H1 (cell line): ENCODE results near the gene AOC1. TPM values are rescaled to one million over a fixed set of nuclear protein-coding genes. Genes with fewer than 3 reads are reported as not detected.

Source experiments
- CTCF ChIA-PET: fragments of 300-600 bp; sonication (Branson Sonifier 250); formaldehyde crosslinking; loops from one replicate; lab custom pipeline; 2021; ENCODE audit not compliant: partially characterized antibody; lab: Charles Lee
- POLR2A ChIA-PET: fragments of 300-600 bp; sonication (Branson Sonifier 250); formaldehyde crosslinking; loops from one replicate; lab custom pipeline; 2021; ENCODE audit warnings: inconsistent platforms; ENCODE audit not compliant: partially characterized antibody; lab: Charles Lee
- DNase-seq, 2 experiments: peaks; one replicate each; pipeline versions ENCODE4 v3.0.0 to v3.0.0-alpha.2; 2010 to 2022; ENCODE audit warnings: low spot score in 2 of 2, low read depth in 1 of 2, mixed read lengths in 1 of 2
- FAIRE-seq: peaks from 2 replicates; lab custom pipeline; 2011; peaks lifted over from hg19 to GRCh38; lab: Jason Lieb, UNC
- H2AFZ ChIP-seq: 2 replicates; pipeline ENCODE4 v1.8.1; 2012; ENCODE audit warnings: low read length, inconsistent platforms
- H2AK5ac ChIP-seq: 2 replicates; pipeline ENCODE4 v1.6.1; 2013; ENCODE audit warnings: low read depth, low read length
- H2BK120ac ChIP-seq: replicated peaks from 2 replicates; pipeline ENCODE3; 2013; ENCODE audit warnings: low read depth, low read length, inconsistent platforms
- H2BK12ac ChIP-seq: 2 replicates; pipeline ENCODE4 v1.6.1; 2013; ENCODE audit warnings: low read depth, low read length
- H2BK15ac ChIP-seq: 2 replicates; pipeline ENCODE4 v1.6.1; 2013; ENCODE audit warnings: low read length
- H2BK20ac ChIP-seq: 2 replicates; pipeline ENCODE4 v1.6.1; 2013; ENCODE audit warnings: low read length
- H2BK5ac ChIP-seq: 2 replicates; pipeline ENCODE4 v1.6.1; 2013; ENCODE audit warnings: low read depth, low read length
- H3K14ac ChIP-seq: 2 replicates; pipeline ENCODE4 v1.6.1; 2013; ENCODE audit warnings: inconsistent platforms; ENCODE audit not compliant: insufficient read length
- H3K18ac ChIP-seq: 2 replicates; pipeline ENCODE4 v1.6.1; 2013; ENCODE audit warnings: low read length; ENCODE audit errors: extremely low read depth
- H3K23ac ChIP-seq: 2 replicates; pipeline ENCODE4 v1.6.1; 2013; ENCODE audit warnings: inconsistent platforms; ENCODE audit not compliant: insufficient read length
- H3K23me2 ChIP-seq: 2 replicates; pipeline ENCODE4 v1.6.1; 2013; ENCODE audit warnings: low read depth, low read length
- H3K27ac ChIP-seq: 2 replicates; pipeline ENCODE4 v1.6.1; 2011; ENCODE audit warnings: low read depth, low read length, inconsistent platforms
- H3K27me3 ChIP-seq, 4 experiments: replicated peaks in 1 of 4; 1 replicate in 1 of 4; 2 replicates in 3 of 4; pipeline versions ENCODE4 v1.6.1 to v1.8.1; 2011 to 2013; ENCODE audit warnings: low read length in 3 of 4, mild to moderate bottlenecking in 3 of 4, inconsistent platforms in 2 of 4, mixed read lengths in 2 of 4, moderate library complexity in 1 of 4; ENCODE audit not compliant: control insufficient read depth in 3 of 4, insufficient read depth in 3 of 4; ENCODE audit errors: extremely low read depth in 1 of 4
- H3K36me3 ChIP-seq, 4 experiments: 2 replicates each; pipeline versions ENCODE4 v1.6.1 to v1.8.1; 2011 to 2013; ENCODE audit warnings: mild to moderate bottlenecking in 4 of 4, low read length in 3 of 4, moderate library complexity in 2 of 4, control low read depth in 1 of 4, inconsistent platforms in 1 of 4; ENCODE audit not compliant: insufficient read depth in 4 of 4, control insufficient read depth in 2 of 4
- H3K4ac ChIP-seq: replicated peaks from 2 replicates; pipeline ENCODE3; 2013; ENCODE audit warnings: low read length, low read depth, mixed read lengths, inconsistent platforms; ENCODE audit not compliant: insufficient read length
- H3K4me1 ChIP-seq, 4 experiments: replicated peaks in 1 of 4; 1 replicate in 1 of 4; 2 replicates in 3 of 4; pipeline versions ENCODE4 v1.6.1 to v1.8.1; 2011 to 2013; ENCODE audit warnings: low read length in 3 of 4, inconsistent platforms in 2 of 4, mixed read lengths in 1 of 4; ENCODE audit not compliant: insufficient read depth in 4 of 4, control insufficient read depth in 3 of 4
- H3K4me2 ChIP-seq, 2 experiments: 2 replicates each; pipeline versions ENCODE4 v1.6.1 to v1.8.1; 2011 to 2013; ENCODE audit warnings: low read depth in 2 of 2, low read length in 2 of 2, control low read depth in 1 of 2, inconsistent platforms in 1 of 2, mild to moderate bottlenecking in 1 of 2; ENCODE audit not compliant: insufficient read depth in 1 of 2
- H3K4me3 ChIP-seq, 4 experiments: fragments of 200-600, 300-600 bp in 1 of 4; sonication (generic), shearing (Covaris generic), sonication (Bioruptor Twin) in 1 of 4; 2 replicates each; pipeline versions ENCODE4 v1.5.1 to v1.8.1; 2011 to 2016; ENCODE audit warnings: low read length in 4 of 4, low read depth in 3 of 4, control low read depth in 2 of 4, inconsistent platforms in 2 of 4, mild to moderate bottlenecking in 2 of 4, mixed read lengths in 1 of 4, moderate library complexity in 1 of 4; ENCODE audit not compliant: insufficient read depth in 2 of 4; ENCODE audit errors: extremely low read depth in 1 of 4
- H3K56ac ChIP-seq: replicated peaks from 2 replicates; pipeline ENCODE3; 2013; ENCODE audit warnings: low read depth, mild to moderate bottlenecking, mixed read lengths, low read length, inconsistent platforms; ENCODE audit not compliant: insufficient read length
- H3K79me1 ChIP-seq: 2 replicates; pipeline ENCODE4 v1.6.1; 2013; ENCODE audit warnings: low read depth, low read length, control low read depth
- H3K79me2 ChIP-seq, 2 experiments: 2 replicates each; pipeline versions ENCODE4 v1.6.1 to v1.8.1; 2012 to 2013; ENCODE audit warnings: low read length in 2 of 2, mild to moderate bottlenecking in 2 of 2, inconsistent platforms in 1 of 2; ENCODE audit not compliant: insufficient read depth in 2 of 2, control insufficient read depth in 1 of 2
- H3K9ac ChIP-seq, 4 experiments: replicated peaks in 1 of 4; 1 replicate in 1 of 4; 2 replicates in 3 of 4; pipeline versions ENCODE4 v1.6.1 to v1.8.1; 2011 to 2013; ENCODE audit warnings: low read depth in 3 of 4, low read length in 3 of 4, control low read depth in 2 of 4, mild to moderate bottlenecking in 2 of 4, moderate library complexity in 2 of 4, inconsistent platforms in 1 of 4; ENCODE audit errors: extremely low read depth in 1 of 4
- H3K9me3 ChIP-seq, 2 experiments: 2 replicates each; pipeline versions ENCODE4 v1.6.1 to v1.8.1; 2012 to 2013; ENCODE audit warnings: mild to moderate bottlenecking in 2 of 2, moderate library complexity in 2 of 2, control low read depth in 1 of 2, inconsistent platforms in 1 of 2, low read depth in 1 of 2, low read length in 1 of 2, mixed read lengths in 1 of 2; ENCODE audit not compliant: insufficient read depth in 2 of 2
- H4K20me1 ChIP-seq, 2 experiments: replicated peaks in 1 of 2; 2 replicates each; pipeline versions ENCODE3 to v1.8.1; 2011 to 2013; ENCODE audit warnings: inconsistent platforms in 2 of 2, low read length in 2 of 2, mild to moderate bottlenecking in 1 of 2; ENCODE audit not compliant: insufficient read depth in 2 of 2, control insufficient read depth in 1 of 2
- H4K5ac ChIP-seq: 2 replicates; pipeline ENCODE4 v1.6.1; 2013; ENCODE audit warnings: low read length, low read depth, mixed read lengths, inconsistent platforms; ENCODE audit not compliant: insufficient read length
- H4K8ac ChIP-seq: 2 replicates; pipeline ENCODE4 v1.8.0; 2013; ENCODE audit warnings: mild to moderate bottlenecking, moderate library complexity, low read length, inconsistent platforms; ENCODE audit not compliant: insufficient read depth; ENCODE audit errors: extremely low read depth
- H4K91ac ChIP-seq: replicated peaks from 2 replicates; pipeline ENCODE3; 2013; ENCODE audit warnings: low read length, mixed read lengths, inconsistent platforms; ENCODE audit not compliant: insufficient read length
- ASH2L ChIP-seq: fragments of 200-600, 300-600 bp; sonication (generic); IDR thresholded peaks from one replicate; pipeline ENCODE4 v1.7.1; 2017; ENCODE audit warnings: low read length
- CTBP2 ChIP-seq: IDR thresholded peaks from 2 replicates; pipeline ENCODE4 v1.7.0; 2011; ENCODE audit warnings: borderline replicate concordance, mild to moderate bottlenecking, moderate library complexity, mixed read lengths, low read length; ENCODE audit not compliant: insufficient read depth, insufficient read length
- CTCF ChIP-seq, 3 experiments: IDR thresholded peaks; 1 replicate in 2 of 3; 2 replicates in 1 of 3; pipeline versions ENCODE4 v1.5.1 to v1.6.1; 2011; ENCODE audit warnings: low read length in 3 of 3, mild to moderate bottlenecking in 3 of 3, inconsistent platforms in 2 of 3, low read depth in 1 of 3, moderate library complexity in 1 of 3; ENCODE audit not compliant: insufficient read depth in 1 of 3; ENCODE audit errors: control extremely low read depth in 1 of 3
- EZH2 ChIP-seq: fragments of 200-600 bp; sonication (generic); IDR thresholded peaks from 2 replicates; pipeline ENCODE4 v1.7.1; 2012; ENCODE audit warnings: low read depth, mild to moderate bottlenecking, moderate library complexity, low read length, inconsistent platforms; ENCODE audit not compliant: severe bottlenecking
- FOSL1 ChIP-seq: IDR thresholded peaks from 2 replicates; pipeline ENCODE4 v1.6.1; 2011; ENCODE audit warnings: mild to moderate bottlenecking, low read depth, low read length, moderate library complexity; ENCODE audit not compliant: insufficient read depth
- POLR2AphosphoS5 ChIP-seq: IDR thresholded peaks from 2 replicates; pipeline ENCODE4 v1.6.1; 2011; ENCODE audit warnings: low read depth, low read length
- SIN3A ChIP-seq, 2 experiments: IDR thresholded peaks in 1 of 2; conservative IDR thresholded peaks in 1 of 2; 2 replicates each; pipeline ENCODE4 v1.6.1; 2011 to 2012; ENCODE audit warnings: low read length in 2 of 2, improper control_type of control experiment in 1 of 2, low read depth in 1 of 2, mild to moderate bottlenecking in 1 of 2
- SIX5 ChIP-seq: IDR thresholded peaks from 2 replicates; pipeline ENCODE4 v1.6.1; 2011; ENCODE audit warnings: mild to moderate bottlenecking, low read depth, low read length
- TAF7 ChIP-seq: optimal IDR thresholded peaks from 2 replicates; pipeline ENCODE3; 2011; ENCODE audit warnings: low read depth, mild to moderate bottlenecking, inconsistent platforms, low read length, moderate library complexity, borderline replicate concordance
- WGBS, 2 experiments: shearing (Covaris generic) in 1 of 2; methylation state at CpG; one replicate each; pipeline versions ENCODE4 v1.1.6 to v1.1.7; 2013 to 2015; ENCODE audit warnings: low lambda C conversion rate in 2 of 2, mixed read lengths in 2 of 2, inconsistent platforms in 1 of 2, low coverage in 1 of 2, missing lambda C conversion rate in 1 of 2; ENCODE audit not compliant: insufficient replicate concordance in 2 of 2, insufficient coverage in 1 of 2, insufficient read length in 1 of 2; ENCODE audit errors: extremely low coverage in 1 of 2, missing lambda C conversion rate in 1 of 2; 5-methylcytosine and 5-hydroxymethylcytosine counted together
- polyA plus RNA-seq, 7 experiments: library from polyadenylated mRNA; depleted of rRNA in 3 of 7; stranded (reverse) in 5 of 7; unstranded in 2 of 7; fragments of >200 nt in 5 of 7; fragments of 200-250 nt in 2 of 7; gene quantifications; 1 replicate in 5 of 7; 2 replicates in 1 of 7; 4 replicates in 1 of 7; pipeline versions ENCODE4 v1.2.1 to v1.2.3, GENCODE V29; 2011 to 2013; ENCODE audit warnings: missing spikeins in 2 of 7, mixed read lengths in 2 of 7
- total RNA-seq: library from RNA; stranded (reverse); fragmentation: NEBNext Ultra II Directional; extraction: Animal tissue kit (Norgen Biotek cat#: 25700); gene quantifications from 2 replicates; pipeline ENCODE4 v1.2.1, GENCODE V29; 2021

The AOC1 gene
- total and polyA plus RNA-seq, 2 of the 8 experiments (the other 6 are each of a cell fraction or from before 2014, with no cell fraction given), result 0.15 to 0.17 TPM

- ChIA-PET CTCF (interaction anchor here (1.2 to 1.5 kb wide), 3 partner anchors 22 to 195 kb away, joined by 3 to 4 read pairs (median 3); no protein-coding TSS in a partner anchor), POLR2A (interaction anchor here (1.6 kb wide), 1 partner anchor 445 kb away, joined by 3 read pairs; no protein-coding TSS in a partner anchor)
- no peak overlapping the region; the same call in 1 of the 2 replicates for H2BK15ac ChIP-seq
- no peaks in the 10 kb centered on the region; a peak in 1 of 8 replicates for H3K36me3 ChIP-seq
- no peak overlapping the region for H3K9ac ChIP-seq
- DNase-seq, result no peak
- H3K27ac ChIP-seq, result no peak overlapping the region
- no peak overlapping the region for H4K5ac ChIP-seq
- H3K18ac ChIP-seq, result no peak overlapping the region
- H2BK20ac ChIP-seq, result peak overlapping the region; percentile 15; the same call in 1 of the 2 replicates
- peaks cover 0 to 6% of the 10 kb centered on the region in 2 experiments; a peak in 1 of 4 replicates for H3K9me3 ChIP-seq
- no peak overlapping the region for H3K14ac ChIP-seq
- H4K8ac ChIP-seq, result no peak overlapping the region
- H3K4me1 ChIP-seq, result peaks cover 3 to 5% (median 4%) of the 10 kb centered on the region in 4 experiments; a peak in 5 of 7 replicates
- no peaks in the 10 kb centered on the region for H4K20me1 ChIP-seq
- H3K4ac ChIP-seq, result no peak overlapping the region
- no peak overlapping the region; the same call in 1 of the 2 replicates for H2BK5ac ChIP-seq
- H3K4me2 ChIP-seq, result peak overlapping the region; percentile 14 to 19; a peak in 1 of 4 replicates
- H3K56ac ChIP-seq, result no peak overlapping the region
- WGBS, 2 experiments, result 71% methylated on average over 7 of the region's 7 CpGs; no CpG with 5 or more reads in 1 of the 2 experiments
- H4K91ac ChIP-seq, result no peak overlapping the region
- H2BK12ac ChIP-seq, result no peak overlapping the region; the same call in 1 of the 2 replicates
- H3K27me3 ChIP-seq, result no peaks in the 10 kb centered on the region; a peak in 1 of 7 replicates
- no peak overlapping the region for H2AFZ ChIP-seq
- no peak overlapping the region for H3K23ac ChIP-seq
- no peaks in the 10 kb centered on the region for H3K23me2 ChIP-seq
- H2BK120ac ChIP-seq, result peak overlapping the region; percentile 38
- no peak for FAIRE-seq
- no peak overlapping the region for H3K4me3 ChIP-seq
- no peaks in the 10 kb centered on the region for H3K79me2 ChIP-seq
- no peak overlapping the region for H2AK5ac ChIP-seq
- no peaks in the 10 kb centered on the region for H3K79me1 ChIP-seq
- TF ChIP-seq POLR2AphosphoS5, result no peak
- TF ChIP-seq EZH2, result no peak
- no peak for TF ChIP-seq SIX5
- no peak for TF ChIP-seq CTBP2
- TF ChIP-seq TAF7, result no peak
- no peak for TF ChIP-seq CTCF (IDR thresholded peaks at IDR 0.05; ENCODE audit: control extremely low read depth in 1 of 3, insufficient read depth in 1 of 3, low read depth in 1 of 3, low read length in 3 of 3)
- no peak for TF ChIP-seq SIN3A (conservative IDR thresholded peaks at IDR 0.05 in 1 of 2, IDR thresholded peaks at IDR 0.05 in 1 of 2; ENCODE audit: low read depth in 1 of 2, low read length in 2 of 2)
- TF ChIP-seq ASH2L, result no peak
- TF ChIP-seq FOSL1, result no peak
Observed at GRCh38 chr7:150814328-150815001, 37.9 kb upstream of the AOC1 start.
